ENCODE data around the gene C6orf141.

C6orf141 gene

GRCh38 chr6:49550492-49551077 is at the start of gene C6orf141:
C6orf141 (plus strand) TSS chr6:49550668; CDS start chr6:49550793, 125 bp downstream.
- peak; percentile 11 for DNase-seq

GRCh38 chr6:49504666-49505065 is 45.8 kb upstream of the C6orf141 start:
- no peak for DNase-seq

GRCh38 chr6:49506569-49507111 is 43.8 kb upstream of the C6orf141 start:
- DNase-seq: no peak

GRCh38 chr6:49509342-49509741 is 41.1 kb upstream of the C6orf141 start:
- DNase-seq: no peak

- DNase-seq: no peak
These were observed 37.1 kb upstream of the C6orf141 start for GRCh38 chr6:49513153-49513989.

- no peak for DNase-seq
These were observed 35.6 kb upstream of the C6orf141 start for GRCh38 chr6:49514571-49515484.

GRCh38 chr6:49515485-49516146 is 34.9 kb upstream of the C6orf141 start:
- DNase-seq: no peak

GRCh38 chr6:49516147-49516505 is 34.3 kb upstream of the C6orf141 start:
- DNase-seq: no peak

- no peak for DNase-seq
These were observed 32.5 kb upstream of the C6orf141 start for GRCh38 chr6:49517919-49518318.

- DNase-seq: no peak
These were observed 30.8 kb upstream of the C6orf141 start for GRCh38 chr6:49519660-49520059.

GRCh38 chr6:49522710-49523593 is 27.5 kb upstream of the C6orf141 start:
- peak; percentile 52 for DNase-seq

GRCh38 chr6:49523901-49524300 is 26.6 kb upstream of the C6orf141 start:
- DNase-seq: no peak

GRCh38 chr6:49524541-49524940 is 25.9 kb upstream of the C6orf141 start:
- no peak for DNase-seq

GRCh38 chr6:49526598-49526997 is 23.9 kb upstream of the C6orf141 start:
- DNase-seq: no peak

- DNase-seq: no peak
These were observed 23.1 kb upstream of the C6orf141 start for GRCh38 chr6:49527320-49527719.

GRCh38 chr6:49528571-49528970 is 21.9 kb upstream of the C6orf141 start:
- no peak for DNase-seq

GRCh38 chr6:49530141-49530776 is 20.2 kb upstream of the C6orf141 start:
- DNase-seq: no peak

GRCh38 chr6:49531774-49532569 is 18.5 kb upstream of the C6orf141 start:
- peak; percentile 64 for DNase-seq

GRCh38 chr6:49535795-49536194 is 14.7 kb upstream of the C6orf141 start:
- DNase-seq: no peak

- DNase-seq: no peak
These were observed 11.4 kb upstream of the C6orf141 start for GRCh38 chr6:49539102-49539501.
